BLaER1 (cell line): ENCODE data around the gene CAMKK1.
A peak's percentile ranks its signal among the peaks of the same experiment; 100 is the strongest.

ENCODE experiments used
- H3K27ac ChIP-seq: shearing (Covaris generic); formaldehyde crosslinking; 2 replicates; pipeline ENCODE4 v1.8.1; 2022
- H3K27me3 ChIP-seq: shearing (Covaris generic); formaldehyde crosslinking; 2 replicates; pipeline ENCODE4 v1.8.1; 2022
- H3K36me3 ChIP-seq: shearing (Covaris generic); formaldehyde crosslinking; 2 replicates; pipeline ENCODE4 v1.8.1; 2022
- H3K4me1 ChIP-seq: shearing (Covaris generic); formaldehyde crosslinking; 2 replicates; pipeline ENCODE4 v1.8.1; 2022
- H3K4me2 ChIP-seq: shearing (Covaris generic); formaldehyde crosslinking; 2 replicates; pipeline ENCODE4 v1.8.1; 2022
- H3K4me3 ChIP-seq: shearing (Covaris generic); formaldehyde crosslinking; 2 replicates; pipeline ENCODE4 v1.8.1; 2022
- H3K9ac ChIP-seq: shearing (Covaris generic); formaldehyde crosslinking; 2 replicates; pipeline ENCODE4 v1.8.1; 2022
- H3K9me3 ChIP-seq: shearing (Covaris generic); formaldehyde crosslinking; 2 replicates; pipeline ENCODE4 v1.8.1; 2022
- H4K20me1 ChIP-seq: shearing (Covaris generic); formaldehyde crosslinking; 2 replicates; pipeline ENCODE4 v1.8.1; 2022
- Cebpa-rat ChIP-seq: shearing (Covaris generic); IDR thresholded peaks from 2 replicates; pipeline ENCODE4 v1.8.1; 2022

The CAMKK1 gene

GRCh38 chr17:3918372-3919122 lies 25.7 kb upstream of the CAMKK1 start:
- H3K9me3 ChIP-seq: no peaks in the 10 kb centered on the region
- peak overlapping the region; percentile 91 for H3K27ac ChIP-seq
- H3K27me3 ChIP-seq: no peaks in the 10 kb centered on the region
- no peak for TF ChIP-seq Cebpa-rat
- peaks cover 2% of the 10 kb centered on the region; the same call in 1 of the 2 replicates for H3K36me3 ChIP-seq
- peak overlapping the region; percentile 73 for H3K9ac ChIP-seq
- H3K4me3 ChIP-seq: peak overlapping the region; percentile 24; the same call in 1 of the 2 replicates
- peaks cover 7% of the 10 kb centered on the region; the same call in 1 of the 2 replicates for H4K20me1 ChIP-seq
- peak overlapping the region; percentile 89 for H3K4me2 ChIP-seq
- H3K4me1 ChIP-seq: peaks cover 94% of the 10 kb centered on the region

GRCh38 chr17:3917391-3917931 lies 24.6 kb upstream of the CAMKK1 start:
- Histone ChIP-seq H3K4me1 (peaks cover 94% of the 10 kb centered on the region), H3K4me2 (peak overlapping the region; percentile 98), H3K27ac (peak overlapping the region; percentile 96), H3K36me3 (peaks cover 4% of the 10 kb centered on the region; the same call in 1 of the 2 replicates), H3K27me3 (no peaks in the 10 kb centered on the region), H4K20me1 (peaks cover 7% of the 10 kb centered on the region; the same call in 1 of the 2 replicates), H3K9ac (peak overlapping the region; percentile 86), H3K9me3 (no peaks in the 10 kb centered on the region), H3K4me3 (peak overlapping the region; percentile 72; the same call in 1 of the 2 replicates)
- no peak for TF ChIP-seq Cebpa-rat

- peaks cover 7% of the 10 kb centered on the region; the same call in 1 of the 2 replicates for H4K20me1 ChIP-seq
- peaks cover 94% of the 10 kb centered on the region for H3K4me1 ChIP-seq
- H3K9me3 ChIP-seq: no peaks in the 10 kb centered on the region
- peak overlapping the region; percentile 86 for H3K9ac ChIP-seq
- TF ChIP-seq Cebpa-rat: no peak
- peak overlapping the region; percentile 96 for H3K27ac ChIP-seq
- peak overlapping the region; percentile 98 for H3K4me2 ChIP-seq
- H3K36me3 ChIP-seq: peaks cover 4% of the 10 kb centered on the region; the same call in 1 of the 2 replicates
- H3K27me3 ChIP-seq: no peaks in the 10 kb centered on the region
- peak overlapping the region; percentile 72 for H3K4me3 ChIP-seq
These were observed 24.0 kb upstream of the CAMKK1 start for GRCh38 chr17:3916825-3917224.

GRCh38 chr17:3915995-3916696 lies 23.3 kb upstream of the CAMKK1 start, which contains the start of gene P2RX1:
TSS of gene P2RX1 (minus strand) at chr17:3916465. CDS start at chr17:3916225, 240 bp downstream.
- Histone ChIP-seq H3K27ac (peak within 1 kb of the TSS; percentile 96), H3K4me3 (peak within 1 kb of the TSS; percentile 72), H3K4me1 (peaks cover 94% of the 10 kb centered on the region)

GRCh38 chr17:3915581-3915994 lies 22.7 kb upstream of the CAMKK1 start:
- peaks cover 94% of the 10 kb centered on the region for H3K4me1 ChIP-seq
- H3K4me2 ChIP-seq: peak overlapping the region; percentile 98
- no peak for TF ChIP-seq Cebpa-rat
- peaks cover 4% of the 10 kb centered on the region; the same call in 1 of the 2 replicates for H3K36me3 ChIP-seq
- H3K27me3 ChIP-seq: no peaks in the 10 kb centered on the region
- no peaks in the 10 kb centered on the region for H3K9me3 ChIP-seq
- H4K20me1 ChIP-seq: peaks cover 7% of the 10 kb centered on the region; the same call in 1 of the 2 replicates
- H3K9ac ChIP-seq: peak overlapping the region; percentile 86
- H3K4me3 ChIP-seq: peak overlapping the region; percentile 72
- peak overlapping the region; percentile 96 for H3K27ac ChIP-seq

More at GRCh38 chr17:3915995-3916696, 23.3 kb upstream of the CAMKK1 start, which contains the start of gene P2RX1:
- no peak for TF ChIP-seq Cebpa-rat
- Histone ChIP-seq H3K9me3 (no peaks in the 10 kb centered on the region), H3K9ac (peak within 1 kb of the TSS; percentile 86), H3K27me3 (no peaks in the 10 kb centered on the region), H3K36me3 (peaks cover 4% of the 10 kb centered on the region; the same call in 1 of the 2 replicates), H4K20me1 (peaks cover 7% of the 10 kb centered on the region; the same call in 1 of the 2 replicates), H3K4me2 (peak within 1 kb of the TSS; percentile 98)

GRCh38 chr17:3914312-3914670 lies 21.4 kb upstream of the CAMKK1 start:
- Histone ChIP-seq H3K9me3 (no peaks in the 10 kb centered on the region), H4K20me1 (peaks cover 7% of the 10 kb centered on the region; the same call in 1 of the 2 replicates), H3K27me3 (no peaks in the 10 kb centered on the region), H3K36me3 (peaks cover 4% of the 10 kb centered on the region; the same call in 1 of the 2 replicates), H3K4me2 (peak overlapping the region; percentile 98), H3K4me1 (peaks cover 94% of the 10 kb centered on the region), H3K27ac (peak overlapping the region; percentile 96), H3K9ac (peak overlapping the region; percentile 86), H3K4me3 (peak overlapping the region; percentile 72)
- TF ChIP-seq Cebpa-rat: no peak

- peak overlapping the region; percentile 98 for H3K4me2 ChIP-seq
- peak overlapping the region; percentile 72 for H3K4me3 ChIP-seq
These were observed 20.9 kb upstream of the CAMKK1 start for GRCh38 chr17:3913531-3914311.

GRCh38 chr17:3912827-3913226 lies 20.0 kb upstream of the CAMKK1 start:
- H3K9me3 ChIP-seq: no peaks in the 10 kb centered on the region
- peaks cover 4% of the 10 kb centered on the region; the same call in 1 of the 2 replicates for H3K36me3 ChIP-seq
- peaks cover 7% of the 10 kb centered on the region; the same call in 1 of the 2 replicates for H4K20me1 ChIP-seq
- no peak overlapping the region for H3K4me3 ChIP-seq
- TF ChIP-seq Cebpa-rat: no peak
- peak overlapping the region; percentile 98 for H3K4me2 ChIP-seq
- no peak overlapping the region for H3K9ac ChIP-seq
- H3K27ac ChIP-seq: peak overlapping the region; percentile 96; the same call in 1 of the 2 replicates
- no peaks in the 10 kb centered on the region for H3K27me3 ChIP-seq
- peaks cover 97% of the 10 kb centered on the region for H3K4me1 ChIP-seq

More at GRCh38 chr17:3913531-3914311, 20.9 kb upstream of the CAMKK1 start:
- TF ChIP-seq Cebpa-rat: no peak
- H3K36me3 ChIP-seq: peaks cover 4% of the 10 kb centered on the region; the same call in 1 of the 2 replicates
- peak overlapping the region; percentile 86 for H3K9ac ChIP-seq
- peaks cover 94% of the 10 kb centered on the region for H3K4me1 ChIP-seq
- no peaks in the 10 kb centered on the region for H3K9me3 ChIP-seq
- peak overlapping the region; percentile 96 for H3K27ac ChIP-seq
- H4K20me1 ChIP-seq: peaks cover 7% of the 10 kb centered on the region; the same call in 1 of the 2 replicates
- no peaks in the 10 kb centered on the region for H3K27me3 ChIP-seq
